GM12878 (cell line): ENCODE measurements around the gene CTSH.

Experiments used
- ATF2 ChIP-seq: IDR thresholded peaks from 2 replicates; pipeline ENCODE4 v1.6.1; 2012; ENCODE audit warnings: low read length, inconsistent platforms
- ATF7 ChIP-seq: fragments of 450-650 bp; IDR thresholded peaks from 2 replicates; pipeline ENCODE4 v1.6.1; 2016; ENCODE audit warnings: low read depth, mild to moderate bottlenecking
- CTCF ChIP-seq, 3 experiments: IDR thresholded peaks in 2 of 3; conservative IDR thresholded peaks in 1 of 3; 2 replicates each; pipeline ENCODE4 v1.5.1; 2011; ENCODE audit warnings: low read depth in 3 of 3, low read length in 3 of 3, mild to moderate bottlenecking in 3 of 3, control low read depth in 2 of 3, moderate library complexity in 2 of 3, inconsistent platforms in 1 of 3, mixed read lengths in 1 of 3; ENCODE audit not compliant: control insufficient read depth in 2 of 3, insufficient read depth in 1 of 3; ENCODE audit errors: extremely low read depth in 1 of 3
- EP300 ChIP-seq, 2 experiments: fragments of 150-350 bp in 1 of 2; IDR thresholded peaks; 2 replicates each; pipeline ENCODE4 v1.6.1; 2011 to 2012; ENCODE audit warnings: low read depth in 2 of 2, low read length in 2 of 2, borderline replicate concordance in 1 of 2, improper control_type of control experiment in 1 of 2, inconsistent platforms in 1 of 2; ENCODE audit not compliant: control insufficient read depth in 1 of 2
- EZH2 ChIP-seq: IDR thresholded peaks from 2 replicates; pipeline ENCODE4 v1.6.1; 2012; ENCODE audit warnings: low read depth, mild to moderate bottlenecking, control low read depth, inconsistent platforms, low read length, borderline replicate concordance; ENCODE audit not compliant: control insufficient read depth
- MAX ChIP-seq: IDR thresholded peaks from 2 replicates; pipeline ENCODE4 v1.6.1; 2012; ENCODE audit warnings: low read depth, low read length, improper control_type of control experiment
- NR2F1 ChIP-seq: fragments of 450-650 bp; conservative IDR thresholded peaks from 2 replicates; pipeline ENCODE4 v1.6.1; 2017; ENCODE audit warnings: mild to moderate bottlenecking
- POLR2A ChIP-seq: IDR thresholded peaks from 2 replicates; pipeline ENCODE4 v1.6.1; 2011; ENCODE audit warnings: low read depth, mild to moderate bottlenecking, low read length
- RBBP5 ChIP-seq: fragments of 200-600 bp; sonication (generic); conservative IDR thresholded peaks from 2 replicates; pipeline ENCODE4 v1.6.1; 2016
- REST ChIP-seq: IDR thresholded peaks from 2 replicates; pipeline ENCODE4 v1.6.1; 2012; ENCODE audit warnings: mild to moderate bottlenecking, low read depth, low read length
- TCF7 ChIP-seq: IDR thresholded peaks from 2 replicates; pipeline ENCODE4 v1.6.1; 2014; ENCODE audit warnings: antibody characterized with exemption, borderline replicate concordance

- TF ChIP-seq EP300 (IDR thresholded peaks at IDR 0.05; ENCODE audit: borderline replicate concordance in 1 of 2, control insufficient read depth in 1 of 2, low read depth in 2 of 2, low read length in 2 of 2) (no peak), ATF2 (no peak), RBBP5 (no peak), CTCF (IDR thresholded peaks at IDR 0.05 in 2 of 3, conservative IDR thresholded peaks at IDR 0.05 in 1 of 3; ENCODE audit: control insufficient read depth in 2 of 3, extremely low read depth in 1 of 3, insufficient read depth in 1 of 3, low read depth in 3 of 3, low read length in 3 of 3) (no peak), POLR2A (no peak), EZH2 (no peak), MAX (no peak), NR2F1 (no peak), TCF7 (no peak), REST (no peak), ATF7 (no peak)
Observed at GRCh38 chr15:78879517-78880241, 65.2 kb downstream of the CTSH start.
